A673 (cell line): ENCODE measurements around the gene NHLRC2. TPM values are rescaled to one million over a fixed set of nuclear protein-coding genes. Genes with fewer than 3 reads are reported as not detected.

ENCODE experiments used
- BruUV-seq: library from RNA; stranded (reverse); fragments of 400-500 nt; replicated peaks from 2 replicates; lab custom pipeline; 2021; lab: Mats Ljungman, UMichigan
- CTCF ChIA-PET: fragments of 300-600 bp; sonication (Branson Sonifier 250); formaldehyde crosslinking; loops from one replicate; lab custom pipeline; 2022; ENCODE audit warnings: antibody characterized with exemption; lab: Charles Lee
- POLR2A ChIA-PET: fragments of 300-600 bp; sonication (Branson Sonifier 250); formaldehyde crosslinking; loops from one replicate; lab custom pipeline; 2022; ENCODE audit warnings: antibody characterized with exemption; ENCODE audit not compliant: low non-redundant PET; lab: Charles Lee
- DNase-seq: peaks from one replicate; pipeline ENCODE4 v3.0.0-alpha.2; 2015; ENCODE audit warnings: low spot score
- H3K27ac ChIP-seq: fragments of 200-600 bp; sonication (generic); 2 replicates; pipeline ENCODE4 v1.5.1; 2016; ENCODE audit warnings: mixed run types, low read depth, mild to moderate bottlenecking, mixed read lengths, antibody characterized with exemption, low read length; ENCODE audit not compliant: poor library complexity, severe bottlenecking
- H3K27me3 ChIP-seq: fragments of 200-600 bp; sonication (generic); replicated peaks from 2 replicates; pipeline ENCODE4 v1.6.1; 2017; ENCODE audit warnings: mixed run types, low read depth, mild to moderate bottlenecking, mixed read lengths, antibody characterized with exemption, low read length; ENCODE audit not compliant: insufficient read depth, poor library complexity
- H3K36me3 ChIP-seq: fragments of 200-600 bp; sonication (generic); 2 replicates; pipeline ENCODE4 v1.6.1; 2016; ENCODE audit warnings: mixed run types, mild to moderate bottlenecking, mixed read lengths, antibody characterized with exemption, low read length; ENCODE audit not compliant: insufficient read depth, poor library complexity, severe bottlenecking
- H3K4me1 ChIP-seq: fragments of 200-600 bp; sonication (generic); 2 replicates; pipeline ENCODE4 v1.6.1; 2017; ENCODE audit warnings: mixed run types, mild to moderate bottlenecking, mixed read lengths, antibody characterized with exemption, low read length; ENCODE audit not compliant: insufficient read depth, poor library complexity, severe bottlenecking
- H3K4me3 ChIP-seq: fragments of 200-600 bp; sonication (generic); 2 replicates; pipeline ENCODE4 v1.5.1; 2016; ENCODE audit warnings: low read depth, mixed run types, mild to moderate bottlenecking, mixed read lengths, low read length; ENCODE audit not compliant: poor library complexity, severe bottlenecking
- H3K9me3 ChIP-seq: fragments of 200-600 bp; sonication (generic); 2 replicates; pipeline ENCODE4 v1.6.1; 2016; ENCODE audit warnings: mixed run types, low read depth, mild to moderate bottlenecking, mixed read lengths, antibody characterized with exemption, low read length; ENCODE audit not compliant: poor library complexity, severe bottlenecking
- CTCF ChIP-seq: fragments of 300-800, 200-600 bp; sonication (generic); conservative IDR thresholded peaks from 2 replicates; pipeline ENCODE4 v1.5.1; 2017; ENCODE audit warnings: low read depth, mild to moderate bottlenecking, antibody characterized with exemption, low read length, moderate library complexity, mixed read lengths
- EZH2 ChIP-seq: fragments of 200-600 bp; sonication (generic); IDR thresholded peaks from 2 replicates; pipeline ENCODE4 v1.6.1; 2017; ENCODE audit warnings: borderline replicate concordance, low read depth, mild to moderate bottlenecking, mixed read lengths, antibody characterized with exemption, low read length; ENCODE audit not compliant: poor library complexity, severe bottlenecking
- intact Hi-C: fragments of 100-400 bp; cut with micrococcal nuclease; formaldehyde crosslinking; loops from one replicate; pipeline ENCODE4 v1.10.0; 2022; ENCODE audit not compliant: unreplicated experiment
- total RNA-seq: library from RNA; stranded (reverse); gene quantifications from 2 replicates; pipeline ENCODE4 v1.2.3, GENCODE V29; 2021

Gene NHLRC2
- total RNA-seq, 1 experiment from 2014 or later = 49.7 TPM

GRCh38 chr10:113948048-113948447, 93.6 kb downstream of the NHLRC2 start:
- Histone ChIP-seq H3K27ac (no peak overlapping the region), H3K9me3 (no peaks in the 10 kb centered on the region), H3K4me3 (no peak overlapping the region), H3K27me3 (no peaks in the 10 kb centered on the region), H3K4me1 (no peaks in the 10 kb centered on the region), H3K36me3 (no peaks in the 10 kb centered on the region)
- no TSS peak for BruUV-seq
- ChIA-PET CTCF (no interaction called here), POLR2A (no interaction called here)
- no peak for TF ChIP-seq EZH2
- TF ChIP-seq CTCF = no peak
- intact Hi-C loops = no loop called here
- DNase-seq = no peak

- intact Hi-C loops = no loop called here
- POLR2A ChIA-PET = no interaction called here
- H3K27ac ChIP-seq = no peak overlapping the region
- no peaks in the 10 kb centered on the region for H3K36me3 ChIP-seq
- no peaks in the 10 kb centered on the region for H3K27me3 ChIP-seq
- CTCF ChIA-PET = no interaction called here
- H3K9me3 ChIP-seq = peaks cover 6% of the 10 kb centered on the region
- no peak overlapping the region for H3K4me3 ChIP-seq
- no peak for DNase-seq
- H3K4me1 ChIP-seq = peaks cover 16% of the 10 kb centered on the region
- TF ChIP-seq EZH2 = no peak
- no peak for TF ChIP-seq CTCF
- no TSS peak for BruUV-seq
Observed at GRCh38 chr10:113950268-113950667, 95.8 kb downstream of the NHLRC2 start.

GRCh38 chr10:113953505-113954272, 99.2 kb downstream of the NHLRC2 start:
- Histone ChIP-seq H3K9me3 (peaks cover 6% of the 10 kb centered on the region), H3K36me3 (no peaks in the 10 kb centered on the region), H3K4me3 (no peak overlapping the region), H3K4me1 (peaks cover 27% of the 10 kb centered on the region), H3K27ac (peak overlapping the region; percentile 71), H3K27me3 (no peaks in the 10 kb centered on the region)
- DNase-seq = no peak
- intact Hi-C loops = no loop called here
- no TSS peak for BruUV-seq
- CTCF ChIA-PET = interaction anchor here (0.6 to 0.8 kb wide), 2 partner anchors 31 to 101 kb away, joined by 3 to 4 read pairs; no protein-coding TSS in a partner anchor
- peak; percentile 45; the same call in 1 of the 2 replicates for TF ChIP-seq CTCF
- TF ChIP-seq EZH2 = no peak
- POLR2A ChIA-PET = no interaction called here
